GM12878 (cell line): Measurements from ENCODE around the gene TMPRSS2. TPM values are rescaled to one million over a fixed set of nuclear protein-coding genes. Genes with fewer than 3 reads are reported as not detected.

Source experiments
- ATAC-seq: fragments of 200-7000 bp; cut with Tn5 transposase; 3 replicates; pipeline ENCODE4 v1.9.1; 2020; ENCODE audit warnings: mild to moderate bottlenecking, moderate library complexity
- BruUV-seq: library from RNA; stranded (reverse); fragments of 400-500 nt; replicated peaks from 2 replicates; lab custom pipeline; 2021; lab: Mats Ljungman, UMichigan
- CTCF ChIA-PET: fragments of 300-600 bp; sonication (Branson Sonifier 250); formaldehyde crosslinking; extraction: SDS; loops from one replicate; lab custom pipeline; 2021; ENCODE audit warnings: inconsistent platforms; lab: Yijun Ruan, JAX
- POLR2A ChIA-PET: fragments of 350-600 bp; formaldehyde crosslinking; extraction: SDS; loops from one replicate; lab custom pipeline; 2021; ENCODE audit warnings: inconsistent platforms; lab: Charles Lee
- RAD21 ChIA-PET: fragments of 300-600 bp; sonication (Branson Sonifier 250); formaldehyde crosslinking; loops from one replicate; lab custom pipeline; 2023; ENCODE audit warnings: antibody characterized with exemption; ENCODE audit not compliant: unreplicated experiment; lab: Charles Lee
- SMC1A ChIA-PET: fragments of 300-600 bp; sonication (Branson Sonifier 250); formaldehyde crosslinking; loops from one replicate; lab custom pipeline; 2023; ENCODE audit not compliant: unreplicated experiment, uncharacterized antibody; lab: Charles Lee
- DNase-seq: peaks from one replicate; pipeline ENCODE4 v3.0.0-alpha.2; 2011; ENCODE audit warnings: low read depth, low spot score
- FAIRE-seq: peaks from 3 replicates; lab custom pipeline; 2011; peaks lifted over from hg19 to GRCh38; lab: Jason Lieb, UNC
- H2AFZ ChIP-seq: 2 replicates; pipeline ENCODE4 v1.6.0; 2011; ENCODE audit warnings: low read depth, low read length, control low read depth; ENCODE audit not compliant: control insufficient read depth
- H3K27ac ChIP-seq: 2 replicates; pipeline ENCODE4 v1.5.1; 2011; ENCODE audit warnings: control low read depth; ENCODE audit not compliant: control insufficient read depth, insufficient read depth
- H3K27me3 ChIP-seq, 2 experiments: replicated peaks in 1 of 2; 2 replicates each; pipeline versions ENCODE4 v1.6.0 to v1.6.1; 2011; ENCODE audit warnings: low read length in 1 of 2; ENCODE audit not compliant: control insufficient read depth in 2 of 2, insufficient read depth in 2 of 2
- H3K36me3 ChIP-seq, 2 experiments: 2 replicates each; pipeline ENCODE4 v1.5.1; 2011; ENCODE audit warnings: low read length in 1 of 2; ENCODE audit not compliant: control insufficient read depth in 2 of 2, insufficient read depth in 2 of 2
- H3K4me1 ChIP-seq: 2 replicates; pipeline ENCODE4 v1.6.1; 2011; ENCODE audit warnings: mild to moderate bottlenecking, low read length, moderate library complexity, mixed read lengths; ENCODE audit not compliant: control insufficient read depth, insufficient read depth
- H3K4me2 ChIP-seq: 2 replicates; pipeline ENCODE4 v1.6.0; 2011; ENCODE audit warnings: control low read depth; ENCODE audit not compliant: control insufficient read depth, insufficient read depth
- H3K4me3 ChIP-seq: fragments of 200-600 bp; sonication (generic); 2 replicates; pipeline ENCODE4 v1.5.1; 2016
- H3K79me2 ChIP-seq: 2 replicates; pipeline ENCODE4 v1.6.0; 2011; ENCODE audit warnings: low read length; ENCODE audit not compliant: control insufficient read depth, insufficient read depth
- H3K9ac ChIP-seq: 2 replicates; pipeline ENCODE4 v1.8.0; 2011; ENCODE audit warnings: low read length, control low read depth, mixed read lengths; ENCODE audit not compliant: control insufficient read depth, insufficient read depth
- H3K9me3 ChIP-seq: replicated peaks from 3 replicates; pipeline ENCODE4 v1.5.1; 2011; ENCODE audit warnings: mild to moderate bottlenecking, low read length; ENCODE audit not compliant: control insufficient read depth, insufficient read depth
- H4K20me1 ChIP-seq: 2 replicates; pipeline ENCODE4 v1.6.0; 2011; ENCODE audit not compliant: control insufficient read depth, insufficient read depth
- BCLAF1 ChIP-seq: fragments of 450-650 bp; IDR thresholded peaks from 2 replicates; pipeline ENCODE4 v1.6.1; 2017; ENCODE audit warnings: antibody characterized with exemption, mild to moderate bottlenecking, moderate library complexity
- CBFB ChIP-seq: IDR thresholded peaks from 2 replicates; pipeline ENCODE4 v1.6.1; 2016; ENCODE audit warnings: antibody characterized with exemption, low read depth
- DPF2 ChIP-seq: fragments of 450-650 bp; IDR thresholded peaks from 2 replicates; pipeline ENCODE4 v1.6.1; 2017; ENCODE audit warnings: mild to moderate bottlenecking
- IKZF1 ChIP-seq: fragments of 450-650 bp; conservative IDR thresholded peaks from 2 replicates; pipeline ENCODE4 v1.6.1; 2017; ENCODE audit warnings: antibody characterized with exemption, mild to moderate bottlenecking
- MEF2A ChIP-seq: IDR thresholded peaks from 2 replicates; pipeline ENCODE4 v1.6.1; 2011; ENCODE audit warnings: low read depth, mild to moderate bottlenecking, low read length, moderate library complexity; ENCODE audit not compliant: insufficient read depth
- MEF2B ChIP-seq: fragments of 450-650 bp; IDR thresholded peaks from 2 replicates; pipeline ENCODE4 v1.6.1; 2018; ENCODE audit warnings: mild to moderate bottlenecking, moderate library complexity; ENCODE audit not compliant: partially characterized antibody, poor library complexity, severe bottlenecking
- POLR2A ChIP-seq: IDR thresholded peaks from 2 replicates; pipeline ENCODE4 v1.6.1; 2011; ENCODE audit warnings: low read depth, mild to moderate bottlenecking, low read length
- POLR2AphosphoS5 ChIP-seq: IDR thresholded peaks from 2 replicates; pipeline ENCODE4 v1.6.1; 2011; ENCODE audit warnings: mild to moderate bottlenecking, low read length, inconsistent platforms
- POU2F2 ChIP-seq: IDR thresholded peaks from 3 replicates; pipeline ENCODE4 v1.6.1; 2011; ENCODE audit warnings: low read depth, mild to moderate bottlenecking, low read length, borderline replicate concordance
- SUPT20H ChIP-seq: IDR thresholded peaks from 2 replicates; pipeline ENCODE4 v1.6.1; 2011; ENCODE audit warnings: low read depth, mild to moderate bottlenecking, low read length, moderate library complexity, borderline replicate concordance; ENCODE audit not compliant: control insufficient read depth
- YBX1 ChIP-seq: fragments of 450-650 bp; IDR thresholded peaks from 2 replicates; pipeline ENCODE4 v1.6.1; 2016; ENCODE audit warnings: antibody characterized with exemption
- WGBS: methylation state at CpG from one replicate; pipeline ENCODE4 v1.1.6; 2016; ENCODE audit warnings: low lambda C conversion rate; ENCODE audit not compliant: insufficient replicate concordance, insufficient coverage; ENCODE audit errors: missing lambda C conversion rate; 5-methylcytosine and 5-hydroxymethylcytosine counted together
- in situ Hi-C: fragments of 300-500 bp; cut with MboI; formaldehyde crosslinking; loops from 9 replicates; pipeline ENCODE4 v1.14.3; 2018; ENCODE audit warnings: mixed read lengths
- intact Hi-C: fragments of 100-400 bp; cut with micrococcal nuclease; formaldehyde crosslinking; loops from one replicate; pipeline ENCODE4 v1.14.2; 2022; ENCODE audit not compliant: unreplicated experiment
- polyA plus RNA-seq, 11 experiments: library from polyadenylated mRNA; depleted of rRNA in 4 of 11; unstranded in 6 of 11; stranded (reverse) in 5 of 11; fragments of >200 nt; fragmentation: Nextera tagmentation in 4 of 11; fragmentation: Illumina TruSeq in 1 of 11; extraction: Ambion mirVana in 4 of 11; extraction: Trizol in 1 of 11; gene quantifications; 1 replicate in 1 of 11; 2 replicates in 10 of 11; pipeline versions ENCODE4 v1.2.1 to v1.2.3, GENCODE V29; 2011 to 2016; ENCODE audit warnings: inconsistent platforms in 2 of 11, missing spikeins in 2 of 11, low read depth in 1 of 11
- total RNA-seq, 4 experiments: library from RNA; depleted of rRNA in 3 of 4; stranded (reverse); fragments of >200 nt in 3 of 4; fragmentation: Illumina TruSeq in 1 of 4; extraction: Trizol in 1 of 4; gene quantifications; 2 replicates each; pipeline versions ENCODE4 v1.2.1 to v1.2.3, GENCODE V29; 2013 to 2021

Gene TMPRSS2
- total and polyA plus RNA-seq, 10 of the 15 experiments (the other 5 are each of a cell fraction or from before 2014, with no cell fraction given) = 0.19 to 0.26 TPM; not detected in 8

- RAD21 ChIA-PET = no interaction called here
- Histone ChIP-seq H3K4me2 (no peak overlapping the region), H3K79me2 (peaks cover 43% of the 10 kb centered on the region), H3K4me3 (no peak overlapping the region), H4K20me1 (peaks cover 41% of the 10 kb centered on the region), H3K27me3 (no peaks in the 10 kb centered on the region), H3K9me3 (peaks cover 8% of the 10 kb centered on the region), H2AFZ (no peak overlapping the region), H3K27ac (no peak overlapping the region), H3K9ac (no peak overlapping the region), H3K4me1 (peaks cover 18% of the 10 kb centered on the region), H3K36me3 (peaks cover 36 to 83% of the 10 kb centered on the region in 2 experiments)
- in situ Hi-C loops = no loop called here
- ATAC-seq (no peak), DNase-seq (no peak), FAIRE-seq (no peak)
- intact Hi-C loops = no loop called here
- WGBS = 98% methylated on average over 11 of the region's 11 CpGs
- CTCF ChIA-PET = no interaction called here
- TF ChIP-seq BCLAF1 = no peak
- TF ChIP-seq MEF2A = no peak
- TF ChIP-seq YBX1 = no peak
- peak; percentile 54 for TF ChIP-seq POLR2AphosphoS5
- no peak for TF ChIP-seq POU2F2
- TF ChIP-seq SUPT20H = no peak
- TF ChIP-seq CBFB = no peak
- TF ChIP-seq POLR2A = peak; percentile 55
- no peak for TF ChIP-seq DPF2
- no peak for TF ChIP-seq IKZF1
- no peak for TF ChIP-seq MEF2B
- SMC1A ChIA-PET = no interaction called here
- POLR2A ChIA-PET = no interaction called here
- no TSS peak for BruUV-seq
These were observed 72.3 kb downstream of the TMPRSS2 start for GRCh38 chr21:41435706-41436105.
